Measurements from ENCODE around the gene VWA7. TPM values are rescaled to one million over a fixed set of nuclear protein-coding genes. Genes with fewer than 3 reads are reported as not detected.

VWA7 gene
- total RNA-seq, 1 donor from 2014 or later: 0.62 TPM

GRCh38 chr6:31718265-31718664, 58.9 kb downstream of the VWA7 start:
- no peaks in the 10 kb centered on the region for H3K27me3 Mint-ChIP-seq (ENCODE audit: low read depth)
- TF ChIP-seq CTCF (IDR thresholded peaks at IDR 0.05): no peak
- H3K36me3 Mint-ChIP-seq (ENCODE audit: low read depth): no peaks in the 10 kb centered on the region
- no peaks in the 10 kb centered on the region for H3K9me3 Mint-ChIP-seq (ENCODE audit: low read depth)
- H3K4me1 Mint-ChIP-seq (ENCODE audit: low read depth): no peaks in the 10 kb centered on the region
- no peak overlapping the region for H3K27ac Mint-ChIP-seq (ENCODE audit: unreplicated experiment)
- H3K4me3 Mint-ChIP-seq (ENCODE audit: unreplicated experiment): no peak overlapping the region
- no peak for DNase-seq (ENCODE audit: low spot score)

DNA sequence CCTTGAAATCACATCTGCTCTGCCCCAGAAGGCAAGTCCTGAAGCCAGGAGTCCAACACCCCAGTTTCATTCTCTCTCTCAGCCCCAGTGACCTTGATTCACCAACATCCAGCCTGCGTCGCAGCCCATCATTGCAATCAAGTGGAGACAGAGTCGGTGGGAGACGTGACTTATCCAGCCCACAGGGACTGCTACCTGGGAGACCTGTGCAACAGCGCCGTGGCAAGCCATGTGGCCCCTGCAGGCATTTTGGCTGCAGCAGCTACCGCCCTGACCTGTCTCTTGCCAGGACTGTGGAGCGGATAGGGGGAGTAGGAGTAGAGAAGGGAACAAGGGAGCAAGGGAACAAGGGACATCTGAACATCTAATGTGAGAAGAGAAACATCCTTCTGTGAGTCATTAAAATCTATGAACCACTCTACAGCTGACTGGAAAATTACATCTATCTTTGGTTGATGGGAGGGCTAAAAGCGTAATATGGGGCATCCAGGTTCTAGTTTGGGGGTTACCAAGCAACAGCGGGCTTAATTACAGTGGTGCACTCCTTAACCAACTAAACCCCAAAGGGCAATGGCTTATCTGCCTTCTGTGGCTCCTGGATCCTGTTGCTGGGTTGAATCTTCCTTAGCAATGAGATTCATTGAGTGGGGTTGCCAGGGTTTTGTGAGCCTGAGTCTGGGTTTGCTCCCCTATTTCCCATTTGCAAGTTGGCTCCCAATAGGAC, 59.5 kb downstream of the VWA7 start:
- Mint-ChIP-seq H3K36me3 (ENCODE audit: low read depth) (no peaks in the 10 kb centered on the region), H3K4me3 (ENCODE audit: unreplicated experiment) (no peak overlapping the region)
- TF ChIP-seq CTCF (IDR thresholded peaks at IDR 0.05): no peak

More for the DNA sequence above, 59.5 kb downstream of the VWA7 start:
- Mint-ChIP-seq H3K4me1 (ENCODE audit: low read depth) (no peaks in the 10 kb centered on the region), H3K27ac (ENCODE audit: unreplicated experiment) (no peak overlapping the region), H3K27me3 (ENCODE audit: low read depth) (peaks cover under 1% of the 10 kb centered on the region), H3K9me3 (ENCODE audit: low read depth) (no peaks in the 10 kb centered on the region)
- DNase-seq (ENCODE audit: low spot score): no peak

Other genes with a start within 250 kb of the VWA7 start
- gene MCCD1, start 248.4 kb downstream of the VWA7 start, total RNA-seq: not detected in 3 replicates
- 222 to 230 TPM (median 227 TPM) in 3 replicates for gene DDX39B, start 235.3 kb downstream of the VWA7 start, total RNA-seq
- 2.4 to 4.1 TPM (median 3.0 TPM) in 3 replicates for gene ATP6V1G2, start 230.7 kb downstream of the VWA7 start, total RNA-seq
- gene NFKBIL1, start 229.7 kb downstream of the VWA7 start, total RNA-seq: 21.2 to 30.1 TPM (median 29.6 TPM) in 3 replicates
- not detected in 3 replicates for gene LTA, start 205.0 kb downstream of the VWA7 start, total RNA-seq
- not detected in 3 replicates for gene TNF, start 201.8 kb downstream of the VWA7 start, total RNA-seq
- gene LTB, start 194.9 kb downstream of the VWA7 start, total RNA-seq: not detected in 3 replicates
- not detected in 3 replicates for gene LST1, start 191.1 kb downstream of the VWA7 start, total RNA-seq
- not detected in 3 replicates for gene NCR3, start 184.3 kb downstream of the VWA7 start, total RNA-seq
- not detected in 3 replicates for gene AIF1, start 162.1 kb downstream of the VWA7 start, total RNA-seq
- gene PRRC2A, start 156.6 kb downstream of the VWA7 start, total RNA-seq: 156 to 185 TPM (median 157 TPM) in 3 replicates
- 253 to 308 TPM (median 262 TPM) in 3 replicates for gene BAG6, start 124.7 kb downstream of the VWA7 start, total RNA-seq
- gene APOM, start 121.4 kb downstream of the VWA7 start, total RNA-seq: 0.85 to 1.2 TPM in 2 of 3 replicates, not detected in the other
- gene C6orf47, start 116.5 kb downstream of the VWA7 start, total RNA-seq: 19.1 to 20.3 TPM (median 20.2 TPM) in 3 replicates
- 12.0 to 15.4 TPM (median 13.9 TPM) in 3 replicates for gene GPANK1, start 112.3 kb downstream of the VWA7 start, total RNA-seq
- gene CSNK2B, start 111.2 kb downstream of the VWA7 start, total RNA-seq: 116 to 126 TPM (median 122 TPM) in 3 replicates
- 10.2 to 14.3 TPM (median 11.7 TPM) in 3 replicates for gene LY6G5B, start 107.4 kb downstream of the VWA7 start, total RNA-seq
- gene LY6G5C, start 96.3 kb downstream of the VWA7 start, total RNA-seq: 1.3 to 3.6 TPM (median 2.4 TPM) in 3 replicates
- gene ABHD16A, start 74.0 kb downstream of the VWA7 start, total RNA-seq: 27.8 to 33.9 TPM (median 32.3 TPM) in 3 replicates
- gene LY6G6F, start 70.5 kb downstream of the VWA7 start, total RNA-seq: not detected in 3 replicates
- gene LY6G6D, start 62.0 kb downstream of the VWA7 start, total RNA-seq: not detected in 3 replicates
- 0.30 TPM in 1 of 3 replicates, not detected in the others for gene LY6G6C, start 55.6 kb downstream of the VWA7 start, total RNA-seq
- gene MPIG6B, start 54.0 kb downstream of the VWA7 start, total RNA-seq: not detected in 3 replicates
- gene DDAH2, start 48.0 kb downstream of the VWA7 start, total RNA-seq: 66.4 to 99.6 TPM (median 95.7 TPM) in 3 replicates
- 256 to 328 TPM (median 317 TPM) in 3 replicates for gene CLIC1, start 40.8 kb downstream of the VWA7 start, total RNA-seq
- gene MSH5, start 37.3 kb downstream of the VWA7 start, total RNA-seq: 8.4 to 17.4 TPM (median 9.4 TPM) in 3 replicates
- gene SAPCD1, start 14.7 kb downstream of the VWA7 start, total RNA-seq: 1.3 to 2.4 TPM (median 1.4 TPM) in 3 replicates
- 71.1 to 101 TPM (median 71.9 TPM) in 3 replicates for gene VARS1, start 18.4 kb upstream of the VWA7 start, total RNA-seq
- gene LSM2, start 29.6 kb upstream of the VWA7 start, total RNA-seq: 35.0 to 42.5 TPM (median 35.7 TPM) in 3 replicates
- gene HSPA1L, start 38.0 kb upstream of the VWA7 start, total RNA-seq: 0.89 to 1.5 TPM (median 1.00 TPM) in 3 replicates
- gene HSPA1A, start 38.2 kb upstream of the VWA7 start, total RNA-seq: 23.0 to 46.3 TPM (median 46.2 TPM) in 3 replicates
- gene HSPA1B, start 50.4 kb upstream of the VWA7 start, total RNA-seq: 46.8 to 57.9 TPM (median 50.4 TPM) in 3 replicates
- gene NEU1, start 85.5 kb upstream of the VWA7 start, total RNA-seq: 63.8 to 67.5 TPM (median 64.2 TPM) in 3 replicates
- not detected in 3 replicates for gene SLC44A4, start 101.7 kb upstream of the VWA7 start, total RNA-seq
- gene EHMT2, start 120.4 kb upstream of the VWA7 start, total RNA-seq: 37.7 to 53.0 TPM (median 40.0 TPM) in 3 replicates
- 6.3 to 7.6 TPM (median 6.7 TPM) in 3 replicates for gene ZBTB12, start 124.8 kb upstream of the VWA7 start, total RNA-seq
- gene C2, start 150.4 kb upstream of the VWA7 start, total RNA-seq: 0.52 to 1.5 TPM (median 0.56 TPM) in 3 replicates
- 2.3 to 3.2 TPM (median 2.6 TPM) in 3 replicates for gene CFB, start 168.8 kb upstream of the VWA7 start, total RNA-seq
- gene NELFE, start 181.6 kb upstream of the VWA7 start, total RNA-seq: 43.5 to 59.3 TPM (median 50.6 TPM) in 3 replicates
- gene SKIC2, start 181.8 kb upstream of the VWA7 start, total RNA-seq: 56.9 to 85.6 TPM (median 61.2 TPM) in 3 replicates
- 15.8 to 25.9 TPM (median 19.3 TPM) in 3 replicates for gene DXO, start 194.8 kb upstream of the VWA7 start, total RNA-seq
- 7.2 to 13.3 TPM (median 10.5 TPM) in 3 replicates for gene C4A, start 204.7 kb upstream of the VWA7 start, total RNA-seq
- gene C4B, start 237.5 kb upstream of the VWA7 start, total RNA-seq: 7.3 to 10.3 TPM (median 9.6 TPM) in 3 replicates

Measured in chondrocyte (in vitro differentiated cells).